Brain microvascular endothelial cell (primary cell): ENCODE measurements around the gene DCTN2.
"Not testable (repeated sequence)": the region's sequence is repeated elsewhere in the genome, so short reads cannot be mapped to it uniquely, and the experiment has no call there.

ENCODE experiments used
- DNase-seq: peaks from one replicate; pipeline ENCODE4 v3.0.0-alpha.2; 2020
- H3K27ac ChIP-seq: fragments of 250-450 bp; sonication (Bioruptor Pico); 2 replicates; pipeline ENCODE4 v1.5.1; 2020; ENCODE audit warnings: mild to moderate bottlenecking, moderate library complexity
- H3K27me3 ChIP-seq: fragments of 250-450 bp; sonication (Bioruptor Pico); replicated peaks from 2 replicates; pipeline ENCODE4 v1.5.1; 2020; ENCODE audit warnings: mild to moderate bottlenecking
- H3K36me3 ChIP-seq: fragments of 250-450 bp; sonication (Bioruptor Pico); replicated peaks from 2 replicates; pipeline ENCODE4 v1.5.1; 2020; ENCODE audit warnings: mild to moderate bottlenecking
- H3K4me3 ChIP-seq: 2 replicates; pipeline ENCODE4 v1.5.1; 2011; ENCODE audit warnings: low read depth, mild to moderate bottlenecking, control low read depth, low read length, moderate library complexity
- CTCF ChIP-seq: IDR thresholded peaks from 2 replicates; pipeline ENCODE4 v1.5.1; 2011; ENCODE audit warnings: low read depth, mild to moderate bottlenecking, moderate library complexity, low read length, control low read depth, inconsistent platforms; ENCODE audit errors: missing control alignments
- in situ Hi-C: cut with HindIII; loops from 2 replicates; pipeline ENCODE4 v1.10.0; 2017; ENCODE audit warnings: low sequenced_read_pairs, low pct_ligation_motif_present

Gene DCTN2

GRCh38 chr12:57515408-57515933 is 31.5 kb downstream of the DCTN2 start:
- DNase-seq: no peak
- no peak overlapping the region for H3K27ac ChIP-seq
- no peaks in the 10 kb centered on the region for H3K27me3 ChIP-seq
- no peak for TF ChIP-seq CTCF
- in situ Hi-C loops: no loop called here
- no peak overlapping the region for H3K4me3 ChIP-seq
- peaks cover 72% of the 10 kb centered on the region for H3K36me3 ChIP-seq

DNA sequence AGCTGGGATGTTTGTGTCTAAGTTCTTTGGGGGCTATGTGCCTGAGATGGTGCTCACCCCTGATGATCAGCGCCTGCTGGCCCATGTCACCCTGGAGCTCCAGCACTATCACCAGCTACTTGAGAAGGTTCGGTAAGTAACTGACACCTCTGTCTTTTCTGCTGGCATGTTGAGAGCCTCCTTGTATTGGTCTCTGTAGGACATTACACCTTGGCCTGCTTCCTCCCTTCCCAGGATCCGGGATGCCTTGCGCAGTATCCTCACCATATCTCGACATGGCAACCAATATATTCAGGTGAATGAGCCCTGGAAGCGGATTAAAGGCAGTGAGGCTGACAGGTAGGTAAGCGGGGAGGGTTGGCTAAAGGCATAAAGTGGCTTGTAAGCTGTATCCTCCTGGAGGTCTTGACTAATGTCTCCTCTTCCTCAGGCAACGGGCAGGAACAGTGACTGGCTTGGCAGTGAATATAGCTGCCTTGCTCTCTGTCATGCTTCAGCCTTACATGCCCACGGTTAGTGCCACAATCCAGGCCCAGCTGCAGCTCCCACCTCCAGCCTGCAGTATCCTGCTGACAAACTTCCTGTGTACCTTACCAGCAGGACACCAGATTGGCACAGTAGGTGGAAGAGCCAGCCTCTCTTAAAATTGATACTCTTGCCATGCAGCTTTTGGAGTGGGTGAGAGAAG is 32.1 kb downstream of the DCTN2 start:
- H3K36me3 ChIP-seq: peaks cover 76% of the 10 kb centered on the region
- no peak overlapping the region for H3K27ac ChIP-seq
- no peak overlapping the region for H3K4me3 ChIP-seq
- DNase-seq: no peak
- in situ Hi-C loops: no loop called here
- no peak for TF ChIP-seq CTCF
- no peaks in the 10 kb centered on the region for H3K27me3 ChIP-seq

DNA sequence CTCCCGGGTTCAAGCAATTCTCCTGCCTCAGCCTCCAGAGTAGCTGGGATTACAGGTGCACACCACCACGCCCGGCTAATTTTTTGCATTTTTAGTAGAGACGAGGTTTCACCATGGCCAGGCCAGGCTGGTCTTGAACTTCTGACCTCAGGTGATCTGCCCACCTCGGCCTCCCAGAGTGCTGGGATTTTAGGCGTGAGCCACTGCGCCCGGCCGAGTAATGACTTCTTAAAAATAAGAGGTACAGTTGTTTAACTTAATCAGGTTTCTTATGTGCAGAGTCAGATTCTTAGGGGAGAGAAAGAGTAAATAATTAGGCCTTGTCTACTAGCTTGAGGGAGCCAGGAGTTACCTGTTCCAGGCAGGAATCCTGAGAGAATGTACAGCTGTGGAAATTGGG is 32.7 kb downstream of the DCTN2 start:
- DNase-seq, H3K27ac ChIP-seq, in situ Hi-C loops: not testable (repeated sequence)

GRCh38 chr12:57513677-57514076 is 33.3 kb downstream of the DCTN2 start:
- not testable (repeated sequence) for H3K4me3 ChIP-seq

More for the DNA sequence above, 32.7 kb downstream of the DCTN2 start:
- peaks cover 80% of the 10 kb centered on the region for H3K36me3 ChIP-seq
- not testable (repeated sequence) for H3K27me3 ChIP-seq, H3K4me3 ChIP-seq

DNA sequence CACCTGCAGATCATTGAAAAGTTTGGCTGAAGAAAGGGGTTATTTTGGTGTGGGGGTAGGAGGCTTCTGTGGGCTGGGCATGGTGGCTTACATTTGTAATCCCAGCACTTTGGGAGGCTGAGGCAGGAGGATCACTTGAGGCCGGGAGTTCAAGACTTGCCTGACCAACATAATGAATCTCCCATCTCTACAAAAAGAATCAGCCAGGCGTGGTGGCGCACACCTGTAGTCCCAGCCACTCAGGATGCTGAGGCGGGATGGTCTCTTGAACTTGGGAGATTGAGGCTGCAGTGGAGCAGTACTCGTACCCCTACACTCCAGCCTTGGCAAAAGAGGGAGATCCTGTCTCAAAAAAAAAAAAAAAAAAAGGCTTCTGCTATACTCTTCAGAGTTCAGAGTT is 33.7 kb downstream of the DCTN2 start:
- Histone ChIP-seq H3K36me3 (peaks cover 77% of the 10 kb centered on the region), H3K27ac (no peak overlapping the region), H3K27me3 (no peaks in the 10 kb centered on the region), H3K4me3 (no peak overlapping the region)
- in situ Hi-C loops: no loop called here
- DNase-seq: no peak
- TF ChIP-seq CTCF: no peak

More at GRCh38 chr12:57513677-57514076, 33.3 kb downstream of the DCTN2 start:
- H3K27me3 ChIP-seq, H3K27ac ChIP-seq, in situ Hi-C loops, DNase-seq: not testable (repeated sequence)
- H3K36me3 ChIP-seq: peaks cover 78% of the 10 kb centered on the region

GRCh38 chr12:57512665-57513064 is 34.3 kb downstream of the DCTN2 start:
- Histone ChIP-seq H3K27ac (no peak overlapping the region), H3K27me3 (no peaks in the 10 kb centered on the region), H3K4me3 (no peak overlapping the region), H3K36me3 (peaks cover 73% of the 10 kb centered on the region)
- in situ Hi-C loops: no loop called here
- TF ChIP-seq CTCF: no peak
- no peak for DNase-seq
